Esophagus muscularis mucosa (tissue), 4 donors: ENCODE measurements around the gene TRMT10A. TPM values are rescaled to one million over a fixed set of nuclear protein-coding genes. Genes with fewer than 3 reads are reported as not detected.

ENCODE experiments used
- DNase-seq: peaks from one replicate; pipeline ENCODE4 v3.0.0-alpha.2; 2017; ENCODE audit errors: extremely low spot score
- H3K27ac ChIP-seq, 4 donors: fragments of 200-600 bp; sonication (generic); replicated peaks in 1 of 4; 1 replicate in 3 of 4; 2 replicates in 1 of 4; pipeline ENCODE4 v1.5.1; 2016 to 2019; ENCODE audit warnings: mild to moderate bottlenecking in 1 of 4
- H3K27me3 ChIP-seq, 4 donors: fragments of 200-600 bp; sonication (generic); one replicate each; pipeline versions ENCODE4 v1.5.1 to v1.6.0; 2016 to 2019
- H3K36me3 ChIP-seq, 4 donors: fragments of 200-600 bp; sonication (generic); one replicate each; pipeline ENCODE4 v1.5.1; 2016 to 2019
- H3K4me1 ChIP-seq, 4 donors: fragments of 200-600 bp; sonication (generic); one replicate each; pipeline ENCODE4 v1.5.1; 2016 to 2019
- H3K4me3 ChIP-seq, 4 donors: fragments of 200-600 bp; sonication (generic); 1 replicate in 2 of 4; 2 replicates in 2 of 4; pipeline ENCODE4 v1.5.1; 2016 to 2019; ENCODE audit warnings: mild to moderate bottlenecking in 4 of 4, moderate library complexity in 1 of 4
- H3K9me3 ChIP-seq, 4 donors: fragments of 200-600 bp; sonication (generic); 1 replicate in 3 of 4; 2 replicates in 1 of 4; pipeline ENCODE4 v1.5.1; 2016 to 2019
- EP300 ChIP-seq: sonication (generic); formaldehyde crosslinking; IDR thresholded peaks from one replicate; pipeline ENCODE4 v1.6.1; 2017; ENCODE audit warnings: antibody characterized with exemption
- POLR2A ChIP-seq: fragments of 450-650 bp; IDR thresholded peaks from one replicate; pipeline ENCODE4 v1.6.1; 2017; ENCODE audit warnings: antibody characterized with exemption, moderate library complexity, mild to moderate bottlenecking, low read depth
- POLR2AphosphoS5 ChIP-seq, 2 donors: sonication (generic); formaldehyde crosslinking; IDR thresholded peaks; one replicate each; pipeline ENCODE4 v1.6.1; 2017; ENCODE audit warnings: antibody characterized with exemption in 2 of 2
- WGBS: methylation state at CpG from one replicate; pipeline ENCODE4 v1.1.5; 2018; 5-methylcytosine and 5-hydroxymethylcytosine counted together
- intact Hi-C: fragments of 100-400 bp; cut with DNase I; formaldehyde crosslinking; loops from one replicate; pipeline ENCODE4 v1.15.1; 2023
- total RNA-seq, 4 donors: library from RNA; depleted of rRNA; stranded (reverse); fragments of >200 nt; gene quantifications; one replicate each; pipeline versions ENCODE4 v1.1.0 to v1.2.1, GENCODE V29; 2016
- TF ChIP-seq, protein P1 (sequence below), 3 experiments: fragments of 200-600 bp in 2 of 3; fragments of 450-650 bp in 1 of 3; sonication (generic) in 2 of 3; IDR thresholded peaks; one replicate each; pipeline ENCODE4 v1.5.1; 2017 to 2019; ENCODE audit warnings: antibody characterized with exemption in 3 of 3, mild to moderate bottlenecking in 2 of 3, moderate library complexity in 1 of 3

TRMT10A gene
- total RNA-seq, 4 donors from 2014 or later, result 3.0 to 5.3 (median 4.8) TPM

DNA sequence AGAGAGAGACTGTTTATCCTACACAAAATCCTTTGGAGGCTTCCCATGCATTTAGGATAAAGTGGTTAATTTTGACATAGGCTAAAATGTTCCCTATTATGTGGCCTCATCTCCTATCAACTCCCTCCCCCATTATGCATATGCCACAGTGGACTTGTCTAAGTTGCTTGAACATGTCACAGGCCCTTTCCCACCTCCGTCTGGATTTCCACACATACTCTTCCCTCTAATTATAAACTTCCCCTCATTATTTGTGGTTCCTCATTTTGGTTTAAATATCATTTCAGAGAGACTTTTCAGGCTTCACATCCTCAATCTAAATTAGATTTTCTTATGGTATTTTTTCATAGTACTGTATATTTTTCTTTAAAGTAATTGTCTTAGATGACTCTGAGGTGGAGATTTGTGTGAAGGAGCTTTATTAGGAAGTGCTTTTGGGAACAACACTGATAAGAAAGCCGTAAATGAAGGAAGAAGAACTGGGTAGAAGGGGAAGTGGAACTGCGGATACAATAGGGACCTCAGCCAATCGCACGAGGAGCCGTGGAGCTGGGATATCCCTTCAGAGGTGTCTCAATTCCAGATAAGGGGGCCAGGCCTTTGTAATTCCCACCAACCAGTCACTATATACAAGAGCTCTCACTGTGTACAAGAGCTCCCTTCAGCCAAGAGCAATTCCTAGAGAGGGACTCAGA lies 45.1 kb downstream of the TRMT10A start:
- H3K27ac ChIP-seq, result no peak overlapping the region
- no peaks in the 10 kb centered on the region for H3K36me3 ChIP-seq
- TF ChIP-seq, protein P1, sequence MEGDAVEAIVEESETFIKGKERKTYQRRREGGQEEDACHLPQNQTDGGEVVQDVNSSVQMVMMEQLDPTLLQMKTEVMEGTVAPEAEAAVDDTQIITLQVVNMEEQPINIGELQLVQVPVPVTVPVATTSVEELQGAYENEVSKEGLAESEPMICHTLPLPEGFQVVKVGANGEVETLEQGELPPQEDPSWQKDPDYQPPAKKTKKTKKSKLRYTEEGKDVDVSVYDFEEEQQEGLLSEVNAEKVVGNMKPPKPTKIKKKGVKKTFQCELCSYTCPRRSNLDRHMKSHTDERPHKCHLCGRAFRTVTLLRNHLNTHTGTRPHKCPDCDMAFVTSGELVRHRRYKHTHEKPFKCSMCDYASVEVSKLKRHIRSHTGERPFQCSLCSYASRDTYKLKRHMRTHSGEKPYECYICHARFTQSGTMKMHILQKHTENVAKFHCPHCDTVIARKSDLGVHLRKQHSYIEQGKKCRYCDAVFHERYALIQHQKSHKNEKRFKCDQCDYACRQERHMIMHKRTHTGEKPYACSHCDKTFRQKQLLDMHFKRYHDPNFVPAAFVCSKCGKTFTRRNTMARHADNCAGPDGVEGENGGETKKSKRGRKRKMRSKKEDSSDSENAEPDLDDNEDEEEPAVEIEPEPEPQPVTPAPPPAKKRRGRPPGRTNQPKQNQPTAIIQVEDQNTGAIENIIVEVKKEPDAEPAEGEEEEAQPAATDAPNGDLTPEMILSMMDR (IDR thresholded peaks at IDR 0.05), result no peak
- TF ChIP-seq EP300 (no peak), POLR2AphosphoS5 (IDR thresholded peaks at IDR 0.05) (no peak), POLR2A (no peak)
- intact Hi-C loops, result no loop called here
- no peak for DNase-seq
- no peaks in the 10 kb centered on the region for H3K27me3 ChIP-seq
- H3K4me1 ChIP-seq, result no peaks in the 10 kb centered on the region
- no peaks in the 10 kb centered on the region for H3K9me3 ChIP-seq
- 70% methylated on average over 6 of the region's 6 CpGs for WGBS
- H3K4me3 ChIP-seq, result no peak overlapping the region

DNA sequence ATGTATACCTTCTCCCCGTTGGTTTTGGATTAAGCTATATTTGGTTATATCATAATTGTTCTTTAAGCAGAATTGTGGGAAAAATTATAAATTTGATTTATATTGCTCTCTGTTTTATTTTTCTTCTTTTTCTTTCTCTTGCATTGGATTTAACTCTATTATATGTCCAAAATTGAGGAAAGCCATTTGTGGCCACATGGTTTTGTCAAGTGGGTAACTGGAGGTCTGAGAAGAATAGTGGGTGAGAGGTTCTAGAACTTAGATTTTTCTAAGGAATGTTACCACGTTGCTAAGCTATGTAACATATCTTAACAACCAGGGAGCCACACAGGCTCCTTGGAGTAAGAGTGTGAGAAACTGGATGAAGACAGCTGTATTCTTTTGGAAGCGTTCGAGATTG lies 53.1 kb downstream of the TRMT10A start, which contains the start of gene C4orf17:
C4orf17 (plus strand) TSS at position 301 of the 400 bp plus-strand sequence. CDS start 2,061 bp downstream, outside the sequence.
- intact Hi-C loops, result no loop called here
- Histone ChIP-seq H3K36me3 (no peaks in the 10 kb centered on the region), H3K4me1 (no peaks in the 10 kb centered on the region), H3K27ac (no peak within 1 kb of the TSS), H3K27me3 (no peaks in the 10 kb centered on the region), H3K9me3 (peaks cover 0 to 3% (median 0%) of the 10 kb centered on the region in 4 donors), H3K4me3 (no peak within 1 kb of the TSS)
- DNase-seq, result no peak
- 77% methylated on average over 4 of the region's 4 CpGs for WGBS
- TF ChIP-seq POLR2AphosphoS5 (IDR thresholded peaks at IDR 0.05), result no peak
- TF ChIP-seq EP300, result no peak
- TF ChIP-seq, protein P1 (IDR thresholded peaks at IDR 0.05), result no peak
- no peak for TF ChIP-seq POLR2A

DNA sequence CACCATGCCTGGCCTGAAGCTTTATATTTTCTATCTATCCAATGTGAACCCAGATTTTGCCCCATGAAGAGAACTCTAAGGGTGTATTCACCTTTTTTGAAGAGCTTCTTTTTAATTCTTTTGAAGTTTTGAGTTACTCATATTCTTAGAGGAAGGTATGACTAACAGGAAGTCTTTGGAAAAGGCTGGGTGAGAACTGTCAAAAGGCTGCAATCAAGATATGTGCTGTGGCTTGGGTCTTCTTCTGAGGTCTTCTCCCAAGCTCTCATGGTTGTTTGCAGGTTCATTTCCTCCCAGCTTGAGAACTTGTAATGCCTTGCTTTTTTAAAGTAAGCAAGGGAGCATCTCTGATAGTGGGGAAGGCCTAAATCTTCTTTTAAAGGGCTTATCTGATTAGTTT lies 56.1 kb downstream of the TRMT10A start:
- H3K27me3 ChIP-seq, result no peaks in the 10 kb centered on the region
- no peak overlapping the region for H3K27ac ChIP-seq
- intact Hi-C loops, result no loop called here
- H3K9me3 ChIP-seq, result peaks cover 0 to 4% (median 0%) of the 10 kb centered on the region in 4 donors
- H3K36me3 ChIP-seq, result no peaks in the 10 kb centered on the region
- DNase-seq, result no peak
- TF ChIP-seq POLR2AphosphoS5 (IDR thresholded peaks at IDR 0.05) (no peak), EP300 (no peak), POLR2A (no peak)
- TF ChIP-seq, protein P1 (IDR thresholded peaks at IDR 0.05), result no peak
- no peak overlapping the region for H3K4me3 ChIP-seq
- no peaks in the 10 kb centered on the region for H3K4me1 ChIP-seq

DNA sequence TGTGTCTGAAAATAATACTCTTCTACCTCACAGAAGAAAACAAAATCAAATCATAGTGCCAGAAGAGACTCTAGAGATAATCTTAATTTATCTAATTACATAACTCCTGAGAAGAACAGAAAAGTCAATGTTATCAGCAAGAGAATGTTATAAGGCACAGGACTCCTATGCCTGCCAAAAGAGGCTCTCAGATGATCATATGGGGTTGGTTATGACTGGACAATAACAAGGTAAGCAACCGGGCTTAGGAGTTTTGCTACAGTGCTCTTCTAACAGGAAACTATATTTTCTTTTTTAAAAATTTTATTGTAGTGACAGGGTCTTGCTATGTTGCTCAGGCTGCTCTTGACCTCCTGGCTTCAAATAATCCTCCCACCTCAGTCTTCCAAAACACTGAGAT lies 56.5 kb downstream of the TRMT10A start:
- no peak for DNase-seq
- Histone ChIP-seq H3K4me3 (no peak overlapping the region), H3K4me1 (no peaks in the 10 kb centered on the region), H3K36me3 (no peaks in the 10 kb centered on the region), H3K27ac (no peak overlapping the region), H3K27me3 (no peaks in the 10 kb centered on the region), H3K9me3 (peaks cover 0 to 4% (median 0%) of the 10 kb centered on the region in 4 donors)
- intact Hi-C loops, result no loop called here
- TF ChIP-seq EP300 (no peak), POLR2A (no peak), POLR2AphosphoS5 (IDR thresholded peaks at IDR 0.05) (no peak)
- TF ChIP-seq, protein P1 (IDR thresholded peaks at IDR 0.05), result no peak
- 83% methylated on average over 1 of the region's 1 CpG for WGBS
